Measurements from ENCODE around the gene AXL. TPM values are rescaled to one million over a fixed set of nuclear protein-coding genes. Genes with fewer than 3 reads are reported as not detected.

The AXL gene
- total RNA-seq, 1 donor = 305 TPM

- TF ChIP-seq CTCF (IDR thresholded peaks at IDR 0.05; ENCODE audit: insufficient read depth, low read length) = peak; percentile 26
- H3K4me3 ChIP-seq (ENCODE audit: low read depth, low read length) = peak within 1 kb of the TSS; percentile 86
- peak; percentile 100 for DNase-seq (ENCODE audit: low read depth)
Observed at GRCh38 chr19:41263850-41264580, 45.0 kb downstream of the AXL start, which contains the start of gene HNRNPUL1. Gene HNRNPUL1 (plus strand): TSS chr19:41264372. CDS start chr19:41264504, 132 bp downstream.

- peak; percentile 24 for DNase-seq (ENCODE audit: low read depth)
- H3K4me3 ChIP-seq (ENCODE audit: low read depth, low read length) = peak overlapping the region; percentile 86
- TF ChIP-seq CTCF (IDR thresholded peaks at IDR 0.05; ENCODE audit: insufficient read depth, low read length) = no peak
Observed at GRCh38 chr19:41264581-41265394, 45.8 kb downstream of the AXL start.

GRCh38 chr19:41265395-41266153, 46.6 kb downstream of the AXL start:
- DNase-seq (ENCODE audit: low read depth) = peak; percentile 28
- TF ChIP-seq CTCF (IDR thresholded peaks at IDR 0.05; ENCODE audit: insufficient read depth, low read length) = no peak
- peak overlapping the region; percentile 86 for H3K4me3 ChIP-seq (ENCODE audit: low read depth, low read length)

GRCh38 chr19:41269055-41269454, 50.0 kb downstream of the AXL start:
- no peak for TF ChIP-seq CTCF (IDR thresholded peaks at IDR 0.05; ENCODE audit: insufficient read depth, low read length)
- H3K4me3 ChIP-seq (ENCODE audit: low read depth, low read length) = no peak overlapping the region
- DNase-seq (ENCODE audit: low read depth) = no peak

- TF ChIP-seq CTCF (IDR thresholded peaks at IDR 0.05; ENCODE audit: insufficient read depth, low read length) = no peak
- H3K4me3 ChIP-seq (ENCODE audit: low read depth, low read length) = no peak overlapping the region
- no peak for DNase-seq (ENCODE audit: low read depth)
Observed at GRCh38 chr19:41269571-41269970, 50.5 kb downstream of the AXL start.

- DNase-seq (ENCODE audit: low read depth) = no peak
- TF ChIP-seq CTCF (IDR thresholded peaks at IDR 0.05; ENCODE audit: insufficient read depth, low read length) = no peak
- H3K4me3 ChIP-seq (ENCODE audit: low read depth, low read length) = no peak overlapping the region
Observed at GRCh38 chr19:41273076-41273475, 54.1 kb downstream of the AXL start.
